ENCODE data around the gene VPS13A. TPM values are rescaled to one million over a fixed set of nuclear protein-coding genes. Genes with fewer than 3 reads are reported as not detected.

Gene VPS13A
- total RNA-seq, 1 experiment from 2014 or later: 17.5 TPM

DNA sequence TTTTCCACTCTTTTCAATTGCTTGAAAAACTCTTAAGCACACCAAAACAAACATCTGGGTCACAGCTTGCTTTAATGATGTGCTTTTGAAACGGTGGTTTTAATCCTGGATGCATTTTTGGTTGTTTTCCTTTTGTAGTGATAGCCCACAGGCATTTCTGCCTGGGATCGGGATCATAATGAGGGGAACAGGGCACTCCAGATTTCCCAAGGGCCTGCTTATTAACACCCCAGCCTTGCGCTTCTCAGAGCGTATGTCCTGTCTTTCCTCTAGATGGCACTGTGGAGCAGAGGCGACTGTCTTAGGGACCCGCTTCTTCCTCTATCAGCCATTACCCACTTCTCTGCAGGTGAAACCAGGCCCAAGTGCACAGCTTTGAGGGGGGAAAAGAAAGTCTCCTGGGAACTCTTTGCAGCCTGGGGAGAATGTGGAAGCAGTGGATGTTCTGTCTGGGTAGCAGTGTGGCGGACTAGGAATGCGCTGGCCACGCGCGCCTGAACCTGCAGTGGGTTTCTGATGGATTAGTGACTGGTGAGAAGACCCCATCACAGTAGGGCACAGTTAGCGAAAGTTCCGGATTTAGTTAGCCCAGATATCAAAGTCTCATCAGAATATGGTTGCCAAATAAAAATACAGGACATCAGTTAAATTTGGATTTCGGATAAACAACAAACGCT lies 280.7 kb downstream of the VPS13A start:
- DNase-seq (ENCODE audit: low read depth): peak; percentile 72

DNA sequence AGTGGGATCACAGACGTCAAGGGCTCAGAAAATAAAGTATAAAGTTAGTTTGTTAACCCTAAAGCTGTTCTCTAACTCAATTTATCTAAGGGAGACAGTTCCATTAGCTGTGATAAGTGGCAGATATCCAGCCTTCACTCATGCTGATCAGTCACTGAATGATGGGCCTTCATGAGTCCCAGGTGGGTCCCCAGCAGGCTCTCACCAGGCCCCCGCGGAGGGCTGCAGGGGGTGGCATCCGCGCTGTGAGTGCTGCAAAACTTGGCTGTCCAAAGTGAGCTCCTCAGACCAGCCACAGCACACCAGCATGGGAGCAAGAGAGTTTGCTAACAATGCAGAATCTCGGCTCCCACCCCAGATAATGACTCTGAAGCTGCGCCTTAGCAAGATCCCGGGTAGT lies 283.6 kb downstream of the VPS13A start:
- no peak for DNase-seq (ENCODE audit: low read depth)

DNA sequence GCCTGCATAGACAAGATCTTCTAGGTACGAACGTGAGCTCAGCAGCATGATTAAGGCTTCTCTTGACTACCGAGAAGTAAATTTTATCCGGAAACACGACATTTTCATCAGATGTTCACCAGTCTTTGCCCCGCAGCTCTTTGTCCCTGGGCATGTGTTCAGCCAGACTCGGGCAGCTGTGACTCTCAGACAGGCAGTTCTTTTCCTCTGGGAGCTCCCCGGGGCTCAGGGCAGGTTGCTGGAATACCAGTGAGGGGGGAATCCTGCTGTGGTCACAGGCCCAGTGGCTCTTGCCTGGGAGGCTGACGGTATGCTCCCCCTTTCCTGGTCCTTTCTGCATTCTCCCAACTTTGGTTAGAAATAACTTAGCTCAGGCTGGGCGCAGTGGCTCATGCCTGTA lies 284.7 kb downstream of the VPS13A start:
- DNase-seq (ENCODE audit: low read depth): no peak

- no peak for DNase-seq (ENCODE audit: low read depth)
Measured at GRCh38 chr9:77463151-77463550, 285.8 kb downstream of the VPS13A start.

DNA sequence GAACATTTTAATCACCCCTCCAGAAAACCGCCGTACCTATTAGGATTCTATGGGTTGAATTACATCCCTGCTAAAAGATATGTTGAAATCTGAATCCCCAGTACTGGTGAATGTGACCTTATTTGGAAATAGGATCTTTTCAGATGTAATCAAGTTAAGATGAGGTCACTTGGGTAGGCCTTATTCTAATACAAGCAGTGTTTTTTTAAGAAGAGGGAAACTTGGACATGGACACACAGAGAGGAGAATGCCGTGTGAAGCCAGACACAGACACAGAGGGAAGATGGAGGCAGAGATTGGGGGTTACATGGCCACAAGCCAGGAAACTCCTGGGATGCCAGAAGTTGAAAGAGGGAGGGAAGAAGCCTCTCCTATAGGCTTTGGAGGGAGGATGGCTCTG lies 287.3 kb downstream of the VPS13A start:
- no peak for DNase-seq (ENCODE audit: low read depth)

DNA sequence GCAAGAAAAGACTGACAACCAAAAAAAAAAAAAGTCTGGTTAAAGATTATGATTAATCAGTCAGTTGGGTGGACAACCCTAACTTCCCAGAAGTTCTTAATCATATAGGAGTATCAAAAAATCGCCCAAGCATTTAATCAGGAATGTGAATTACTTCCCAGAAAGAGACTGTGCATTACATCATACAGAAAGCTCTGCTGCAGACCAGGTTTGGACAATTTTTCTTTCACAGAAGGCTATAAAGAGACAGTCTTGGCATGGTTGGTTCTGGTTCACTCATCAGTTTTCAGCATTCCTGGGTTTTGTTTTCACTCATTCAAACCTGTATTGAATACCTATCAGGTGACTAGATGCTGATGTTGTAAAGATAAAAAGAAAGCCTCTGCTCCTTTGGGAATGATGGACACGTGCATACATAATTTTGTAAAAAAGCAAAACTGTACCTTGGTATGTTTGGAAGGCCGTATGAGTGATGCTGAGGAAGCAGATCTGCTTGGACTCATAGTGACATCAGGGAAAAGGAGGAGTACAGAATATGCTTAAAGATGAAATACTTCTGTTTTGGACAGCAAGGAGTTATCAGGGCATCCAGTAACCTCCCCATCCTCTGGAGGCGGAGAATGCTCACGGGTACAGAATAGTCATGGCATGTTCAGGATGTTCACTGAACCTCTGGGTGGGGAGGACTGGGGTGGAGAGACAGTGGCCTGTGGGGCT lies 292.3 kb downstream of the VPS13A start:
- no peak for DNase-seq (ENCODE audit: low read depth)

Other genes starting within 250 kb of the VPS13A start
- gene FOXB2, start 157.9 kb upstream of the VPS13A start, total RNA-seq (2014; rRNA removed; shearing (Covaris generic)): not detected in 2 replicates

Measured in Daoy (cell line).